GM23338 (cell line): ENCODE measurements around the gene KLHL40. TPM values are rescaled to one million over a fixed set of nuclear protein-coding genes. Genes with fewer than 3 reads are reported as not detected.

Source experiments
- ATAC-seq: fragments of 200-7000 bp; cut with Tn5 transposase; 3 replicates; pipeline ENCODE4 v1.9.1; 2020
- DNase-seq: peaks from one replicate; pipeline ENCODE4 v3.0.0-alpha.2; 2015; ENCODE audit warnings: low spot score
- H2AFZ ChIP-seq: fragments of 200-600 bp; sonication (generic); 2 replicates; pipeline ENCODE4 v1.8.0; 2016; ENCODE audit warnings: antibody characterized with exemption, mild to moderate bottlenecking, moderate library complexity
- H3F3A ChIP-seq: fragments of 200-600 bp; sonication (generic); replicated peaks from 2 replicates; pipeline ENCODE4 v1.8.0; 2017; ENCODE audit warnings: antibody characterized with exemption, mixed run types, low read depth
- H3K27ac ChIP-seq: fragments of 200-600 bp; sonication (generic); 2 replicates; pipeline ENCODE4 v1.6.1; 2016; ENCODE audit warnings: low read depth
- H3K27me3 ChIP-seq: fragments of 200-600 bp; sonication (generic); 2 replicates; pipeline ENCODE4 v1.8.0; 2016; ENCODE audit warnings: mild to moderate bottlenecking, mixed run types, moderate library complexity; ENCODE audit not compliant: insufficient read depth
- H3K36me3 ChIP-seq: fragments of 200-600 bp; sonication (generic); 2 replicates; pipeline ENCODE4 v1.8.0; 2016; ENCODE audit warnings: mild to moderate bottlenecking; ENCODE audit not compliant: insufficient read depth
- H3K4me1 ChIP-seq: fragments of 200-600 bp; sonication (generic); 2 replicates; pipeline ENCODE4 v1.8.0; 2016; ENCODE audit warnings: mild to moderate bottlenecking, moderate library complexity; ENCODE audit not compliant: insufficient read depth
- H3K4me2 ChIP-seq: fragments of 200-600 bp; sonication (generic); 2 replicates; pipeline ENCODE4 v1.7.1; 2017; ENCODE audit warnings: mixed run types
- H3K4me3 ChIP-seq: fragments of 200-600 bp; sonication (generic); 2 replicates; pipeline ENCODE4 v1.6.1; 2016; ENCODE audit warnings: mixed run types
- H3K79me2 ChIP-seq: fragments of 200-600 bp; sonication (generic); replicated peaks from 2 replicates; pipeline ENCODE4 v1.8.0; 2017; ENCODE audit warnings: mild to moderate bottlenecking; ENCODE audit not compliant: insufficient read depth
- H3K9me2 ChIP-seq: fragments of 200-600 bp; sonication (generic); 2 replicates; pipeline ENCODE4 v1.8.0; 2017; ENCODE audit not compliant: insufficient read depth
- H4K20me1 ChIP-seq: fragments of 200-600 bp; sonication (generic); replicated peaks from 2 replicates; pipeline ENCODE4 v1.8.0; 2017; ENCODE audit warnings: mild to moderate bottlenecking; ENCODE audit not compliant: insufficient read depth
- H3K27ac Mint-ChIP-seq: 2 replicates; pipeline ENCODE4 v1.8.0; 2020; ENCODE audit warnings: inconsistent platforms, mild to moderate bottlenecking, moderate library complexity, mixed read lengths
- H3K27me3 Mint-ChIP-seq: 3 replicates; pipeline ENCODE4 v1.8.0; 2022; ENCODE audit warnings: low read depth, mild to moderate bottlenecking, moderate library complexity, mixed read lengths, inconsistent platforms; ENCODE audit not compliant: insufficient read depth, poor library complexity
- H3K36me3 Mint-ChIP-seq: 3 replicates; pipeline ENCODE4 v1.8.0; 2021; ENCODE audit warnings: low read depth, mild to moderate bottlenecking, inconsistent platforms, moderate library complexity, mixed read lengths
- H3K4me1 Mint-ChIP-seq: 3 replicates; pipeline ENCODE4 v1.8.0; 2020; ENCODE audit warnings: mild to moderate bottlenecking, inconsistent platforms, mixed read lengths
- H3K4me3 Mint-ChIP-seq: 3 replicates; pipeline ENCODE4 v1.8.0; 2021; ENCODE audit warnings: moderate library complexity, mild to moderate bottlenecking, inconsistent platforms, mixed read lengths
- H3K9me3 Mint-ChIP-seq: 3 replicates; pipeline ENCODE4 v1.8.0; 2020; ENCODE audit warnings: moderate library complexity, mild to moderate bottlenecking, inconsistent platforms, mixed read lengths
- NANOG ChIP-seq: IDR thresholded peaks from 2 replicates; pipeline ENCODE4 v1.6.1; 2016; ENCODE audit warnings: antibody characterized with exemption, borderline replicate concordance
- polyA plus RNA-seq: library from polyadenylated mRNA; unstranded; fragments of >200 nt; fragmentation: Nextera tagmentation; extraction: Ambion mirVana; gene quantifications from 2 replicates; pipeline ENCODE4 v1.2.1, GENCODE V29; 2016
- total RNA-seq: library from RNA; depleted of rRNA; stranded (reverse); fragments of >200 nt; shearing (Covaris generic); gene quantifications from 2 replicates; pipeline ENCODE4 v1.2.3, GENCODE V29; 2014
- TF ChIP-seq, protein P1 (sequence below): IDR thresholded peaks from one replicate; pipeline ENCODE4 v1.6.1; 2018; ENCODE audit warnings: antibody characterized with exemption; ENCODE audit not compliant: unreplicated experiment
- TF ChIP-seq, protein P2 (sequence below): IDR thresholded peaks from 2 replicates; pipeline ENCODE4 v1.6.1; 2016; ENCODE audit warnings: antibody characterized with exemption

KLHL40 gene
- total and polyA plus RNA-seq, 2 experiments from 2014 or later = not detected

DNA sequence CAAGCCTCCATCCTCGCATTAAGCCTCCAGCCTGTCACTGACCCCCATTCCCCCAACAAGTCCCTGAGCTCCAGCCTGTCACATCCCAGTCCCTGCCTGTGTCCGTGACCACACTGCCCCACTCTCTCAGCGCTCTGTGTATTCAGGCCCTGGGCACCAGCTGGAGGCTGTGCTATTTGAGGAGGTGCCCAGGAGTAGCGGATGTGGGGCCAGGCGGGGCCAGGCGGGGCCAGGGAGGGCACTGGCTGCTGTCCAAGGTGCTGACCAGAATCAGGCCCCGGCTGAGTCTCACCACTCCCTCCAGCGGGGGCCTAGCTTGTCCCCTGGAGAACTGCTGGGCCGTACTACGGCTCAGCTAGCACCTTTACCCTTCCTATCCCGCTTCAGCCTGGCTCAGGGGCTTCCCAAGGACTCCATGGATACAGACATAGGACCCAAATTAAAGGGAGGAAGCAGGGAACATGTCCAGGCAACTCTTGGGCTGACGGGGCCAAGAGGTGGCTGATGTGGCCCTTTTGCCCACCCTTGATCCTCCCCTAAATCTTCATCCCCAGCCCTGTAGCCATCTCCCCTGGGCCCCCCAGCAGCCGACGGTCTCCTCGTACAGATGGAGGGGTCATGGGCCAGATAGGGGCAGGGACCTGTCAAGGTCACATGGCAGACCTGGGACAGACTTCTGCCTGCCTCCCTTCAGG lies 16.2 kb downstream of the KLHL40 start:
- no peak overlapping the region for H3K4me2 ChIP-seq
- no peak for TF ChIP-seq NANOG
- TF ChIP-seq, protein P1, sequence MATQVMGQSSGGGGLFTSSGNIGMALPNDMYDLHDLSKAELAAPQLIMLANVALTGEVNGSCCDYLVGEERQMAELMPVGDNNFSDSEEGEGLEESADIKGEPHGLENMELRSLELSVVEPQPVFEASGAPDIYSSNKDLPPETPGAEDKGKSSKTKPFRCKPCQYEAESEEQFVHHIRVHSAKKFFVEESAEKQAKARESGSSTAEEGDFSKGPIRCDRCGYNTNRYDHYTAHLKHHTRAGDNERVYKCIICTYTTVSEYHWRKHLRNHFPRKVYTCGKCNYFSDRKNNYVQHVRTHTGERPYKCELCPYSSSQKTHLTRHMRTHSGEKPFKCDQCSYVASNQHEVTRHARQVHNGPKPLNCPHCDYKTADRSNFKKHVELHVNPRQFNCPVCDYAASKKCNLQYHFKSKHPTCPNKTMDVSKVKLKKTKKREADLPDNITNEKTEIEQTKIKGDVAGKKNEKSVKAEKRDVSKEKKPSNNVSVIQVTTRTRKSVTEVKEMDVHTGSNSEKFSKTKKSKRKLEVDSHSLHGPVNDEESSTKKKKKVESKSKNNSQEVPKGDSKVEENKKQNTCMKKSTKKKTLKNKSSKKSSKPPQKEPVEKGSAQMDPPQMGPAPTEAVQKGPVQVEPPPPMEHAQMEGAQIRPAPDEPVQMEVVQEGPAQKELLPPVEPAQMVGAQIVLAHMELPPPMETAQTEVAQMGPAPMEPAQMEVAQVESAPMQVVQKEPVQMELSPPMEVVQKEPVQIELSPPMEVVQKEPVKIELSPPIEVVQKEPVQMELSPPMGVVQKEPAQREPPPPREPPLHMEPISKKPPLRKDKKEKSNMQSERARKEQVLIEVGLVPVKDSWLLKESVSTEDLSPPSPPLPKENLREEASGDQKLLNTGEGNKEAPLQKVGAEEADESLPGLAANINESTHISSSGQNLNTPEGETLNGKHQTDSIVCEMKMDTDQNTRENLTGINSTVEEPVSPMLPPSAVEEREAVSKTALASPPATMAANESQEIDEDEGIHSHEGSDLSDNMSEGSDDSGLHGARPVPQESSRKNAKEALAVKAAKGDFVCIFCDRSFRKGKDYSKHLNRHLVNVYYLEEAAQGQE = peak; percentile 100
- H3K27ac Mint-ChIP-seq = no peak overlapping the region
- peaks cover 8% of the 10 kb centered on the region for H3K4me1 Mint-ChIP-seq
- no peaks in the 10 kb centered on the region for H3F3A ChIP-seq
- DNase-seq = peak; percentile 89
- no peaks in the 10 kb centered on the region for H3K4me1 ChIP-seq
- no peaks in the 10 kb centered on the region for H3K27me3 ChIP-seq
- no peaks in the 10 kb centered on the region for H3K36me3 ChIP-seq
- ATAC-seq = peak; percentile 94
- no peaks in the 10 kb centered on the region for H3K36me3 Mint-ChIP-seq
- H3K27me3 Mint-ChIP-seq = peaks cover 8% of the 10 kb centered on the region
- H3K9me3 Mint-ChIP-seq = no peaks in the 10 kb centered on the region
- no peaks in the 10 kb centered on the region for H3K79me2 ChIP-seq
- H3K9me2 ChIP-seq = no peaks in the 10 kb centered on the region
- no peak overlapping the region for H3K27ac ChIP-seq
- no peak overlapping the region for H2AFZ ChIP-seq
- no peak overlapping the region for H3K4me3 Mint-ChIP-seq
- H3K4me3 ChIP-seq = no peak overlapping the region
- no peaks in the 10 kb centered on the region for H4K20me1 ChIP-seq

DNA sequence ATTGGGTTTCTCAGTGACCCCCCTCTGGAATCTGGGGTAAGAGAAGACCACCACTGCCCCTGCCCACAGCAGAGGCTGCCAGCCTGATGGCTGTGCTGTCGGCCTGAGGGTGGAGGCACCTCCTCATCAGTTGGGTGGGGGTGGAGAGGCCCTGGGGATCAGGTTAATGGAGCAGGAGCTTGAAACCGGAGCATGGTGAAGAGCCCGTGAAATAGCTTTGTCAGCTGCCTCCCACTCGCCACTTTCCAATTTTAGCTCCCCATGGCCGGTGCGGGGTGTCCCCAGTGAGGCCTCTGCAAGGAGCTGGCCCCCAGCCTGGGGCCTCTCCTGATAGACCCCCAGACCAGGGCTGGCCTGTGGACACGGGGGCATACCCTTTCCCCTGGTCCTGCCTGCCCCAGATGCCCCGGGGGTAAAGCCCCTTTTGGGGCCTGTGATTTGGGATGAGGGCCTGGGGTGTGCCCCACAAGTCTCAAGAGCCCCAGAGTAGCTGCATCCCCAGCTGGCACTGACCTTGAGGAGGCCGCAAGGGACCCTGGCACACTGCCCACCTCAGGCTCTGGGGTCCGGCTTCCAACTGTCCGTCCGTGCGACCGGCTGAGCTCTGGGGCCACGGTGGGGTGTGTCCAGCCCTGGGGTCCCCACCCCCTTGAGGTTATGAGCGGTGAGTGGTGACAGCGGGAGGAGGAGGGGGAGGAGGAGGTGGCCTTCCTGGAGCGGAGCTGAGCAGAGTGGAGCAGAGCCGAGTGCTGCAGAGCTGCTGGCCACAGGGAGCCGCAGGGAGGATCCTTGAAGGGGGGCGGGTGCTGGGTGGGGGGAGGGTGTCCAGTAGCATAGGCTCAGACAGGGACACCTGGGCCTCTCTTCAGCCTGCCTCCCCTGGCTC lies 17.0 kb downstream of the KLHL40 start, which contains the start of gene HHATL:
Gene HHATL (minus strand): TSS at position 733 of the 886 bp plus-strand sequence. CDS start 1,972 bp downstream, outside the sequence.
- no peak within 1 kb of the TSS for H3K4me3 ChIP-seq
- DNase-seq (no peak), ATAC-seq (peak; percentile 12; the same call in 2 of the 3 replicates)
- H3K27ac ChIP-seq = no peak within 1 kb of the TSS
- Mint-ChIP-seq H3K27me3 (peaks cover 8% of the 10 kb centered on the region), H3K9me3 (no peaks in the 10 kb centered on the region), H3K4me3 (no peak within 1 kb of the TSS), H3K36me3 (no peaks in the 10 kb centered on the region), H3K27ac (no peak within 1 kb of the TSS), H3K4me1 (peaks cover 8% of the 10 kb centered on the region)
- no peaks in the 10 kb centered on the region for H3F3A ChIP-seq
- no peaks in the 10 kb centered on the region for H3K27me3 ChIP-seq
- no peak within 1 kb of the TSS for H2AFZ ChIP-seq
- no peaks in the 10 kb centered on the region for H3K9me2 ChIP-seq
- no peaks in the 10 kb centered on the region for H3K4me1 ChIP-seq
- H3K79me2 ChIP-seq = no peaks in the 10 kb centered on the region
- H3K36me3 ChIP-seq = no peaks in the 10 kb centered on the region
- TF ChIP-seq NANOG = no peak
- TF ChIP-seq, protein P2, sequence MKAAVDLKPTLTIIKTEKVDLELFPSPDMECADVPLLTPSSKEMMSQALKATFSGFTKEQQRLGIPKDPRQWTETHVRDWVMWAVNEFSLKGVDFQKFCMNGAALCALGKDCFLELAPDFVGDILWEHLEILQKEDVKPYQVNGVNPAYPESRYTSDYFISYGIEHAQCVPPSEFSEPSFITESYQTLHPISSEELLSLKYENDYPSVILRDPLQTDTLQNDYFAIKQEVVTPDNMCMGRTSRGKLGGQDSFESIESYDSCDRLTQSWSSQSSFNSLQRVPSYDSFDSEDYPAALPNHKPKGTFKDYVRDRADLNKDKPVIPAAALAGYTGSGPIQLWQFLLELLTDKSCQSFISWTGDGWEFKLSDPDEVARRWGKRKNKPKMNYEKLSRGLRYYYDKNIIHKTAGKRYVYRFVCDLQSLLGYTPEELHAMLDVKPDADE = no peak
- no peaks in the 10 kb centered on the region for H4K20me1 ChIP-seq
- no peak within 1 kb of the TSS for H3K4me2 ChIP-seq
